GM10266 (cell line): Measurements from ENCODE around the gene GPSM3.

Experiments
- DNase-seq: peaks from one replicate; pipeline ENCODE4 v3.0.0; 2012; ENCODE audit errors: extremely low spot score
- CTCF ChIP-seq: IDR thresholded peaks from 2 replicates; pipeline ENCODE4 v1.5.1; 2012; ENCODE audit warnings: mild to moderate bottlenecking, low read depth; ENCODE audit not compliant: control insufficient read depth, insufficient read depth; ENCODE audit errors: missing control alignments

GPSM3 gene

GRCh38 chr6:32184084-32184640 is 8.3 kb downstream of the GPSM3 start, which contains the start of gene AGER:
TSS of gene AGER (minus strand) at chr6:32184253. CDS start at chr6:32184222, 31 bp downstream.
- no peak for TF ChIP-seq CTCF
- no peak for DNase-seq

GRCh38 chr6:32183483-32184083 is 8.9 kb downstream of the GPSM3 start:
- DNase-seq = no peak
- no peak for TF ChIP-seq CTCF

DNA sequence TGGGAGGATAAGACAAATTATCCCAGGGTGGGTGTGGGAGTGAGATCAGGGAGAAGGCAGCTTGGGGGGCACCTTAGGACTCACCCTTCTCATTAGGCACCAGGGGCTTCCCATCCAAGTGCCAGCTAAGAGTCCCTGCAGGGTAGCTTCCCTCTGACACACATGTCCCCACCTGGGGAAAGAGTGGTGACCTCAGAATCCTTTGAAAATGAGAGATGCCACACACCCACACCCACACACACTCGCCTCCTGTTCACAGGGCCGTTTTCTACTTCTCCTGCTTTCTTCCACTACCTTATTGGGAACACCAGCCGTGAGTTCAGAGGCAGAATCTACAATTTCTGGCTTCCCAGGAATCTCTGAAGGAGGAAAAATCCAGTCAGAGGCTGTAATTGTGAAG is 9.4 kb downstream of the GPSM3 start:
- no peak for TF ChIP-seq CTCF
- no peak for DNase-seq

- TF ChIP-seq CTCF = no peak
- DNase-seq = no peak
Observed at GRCh38 chr6:32182555-32182981, 9.9 kb downstream of the GPSM3 start.

DNA sequence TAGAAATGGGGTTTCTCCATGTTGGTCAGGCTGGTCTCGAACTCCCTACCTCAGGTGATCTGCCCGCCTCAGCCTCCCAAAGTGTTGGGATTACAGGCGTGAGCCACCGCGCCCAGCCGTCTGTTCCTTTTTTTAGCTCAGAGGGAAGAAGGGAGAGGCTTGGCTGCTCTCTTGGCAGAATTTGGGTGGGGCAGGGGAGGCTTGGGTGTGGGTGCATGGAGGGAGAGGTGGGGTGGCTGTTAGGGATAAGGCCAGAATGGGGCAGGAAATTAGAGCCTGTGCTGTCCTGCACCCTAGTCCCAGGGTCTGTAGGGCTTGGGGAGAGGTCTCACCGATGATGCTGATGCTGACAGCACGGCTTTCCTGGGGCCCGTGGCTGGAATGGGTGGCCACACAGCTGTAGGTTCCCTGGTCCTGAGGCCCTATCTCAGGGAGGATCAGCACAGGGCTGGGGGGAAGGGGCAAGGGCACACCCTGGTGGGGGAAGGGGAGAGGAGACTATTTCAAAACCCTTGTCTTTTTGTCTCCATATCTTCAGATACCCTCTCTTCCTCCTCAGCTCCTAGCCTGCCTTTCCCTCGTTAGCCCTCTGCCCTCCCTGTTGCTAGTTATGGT is 10.4 kb downstream of the GPSM3 start:
- DNase-seq = no peak
- no peak for TF ChIP-seq CTCF

DNA sequence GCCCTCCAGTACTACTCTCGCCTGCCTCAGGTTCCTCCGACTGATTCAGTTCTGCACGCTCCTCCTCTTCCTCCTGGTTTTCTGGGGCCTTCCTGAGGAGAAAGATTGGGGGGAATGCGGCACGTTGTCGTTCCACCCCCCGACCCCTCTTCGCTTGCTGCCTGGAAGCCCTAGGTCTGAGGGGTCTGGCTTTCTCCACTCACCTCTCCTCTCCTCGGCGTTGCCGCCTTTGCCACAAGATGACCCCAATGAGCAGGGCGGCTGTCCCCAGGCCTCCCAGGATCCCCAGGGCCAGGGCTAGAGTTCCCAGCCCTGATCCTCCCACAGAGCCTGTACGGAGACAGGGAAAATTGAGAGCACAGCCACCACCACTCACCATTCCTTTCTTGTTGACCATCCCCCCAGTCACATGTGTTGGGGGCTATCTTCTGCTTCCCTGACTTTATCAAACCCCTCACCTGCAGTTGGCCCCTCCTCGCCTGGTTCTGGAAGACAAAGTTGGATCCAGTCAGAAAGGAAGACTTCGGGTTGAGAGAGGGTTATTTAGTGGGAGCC is 11.2 kb downstream of the GPSM3 start:
- no peak for DNase-seq

More for the DNA sequence above, 11.2 kb downstream of the GPSM3 start:
- no peak for TF ChIP-seq CTCF
